Measurements from ENCODE around the gene WAS. TPM values are rescaled to one million over a fixed set of nuclear protein-coding genes. Genes with fewer than 3 reads are reported as not detected.

Gene WAS
- total RNA-seq, 1 experiment from 2014 or later = 0.24 TPM

- H3K4me1 Mint-ChIP-seq = no peaks in the 10 kb centered on the region
- Histone ChIP-seq H3T11ph (ENCODE audit: low read length) (no peak overlapping the region), H2BK12ac (ENCODE audit: insufficient read length, low read depth, low read length) (no peak overlapping the region), H3K18ac (ENCODE audit: insufficient read length, low read depth, low read length) (no peak overlapping the region), H3K23me2 (ENCODE audit: insufficient read length, low read depth, low read length, poor library complexity, severe bottlenecking) (no peaks in the 10 kb centered on the region), H3K4me2 (ENCODE audit: insufficient read depth, insufficient read length, low read length) (no peak overlapping the region), H3K23ac (ENCODE audit: insufficient read length, low read depth, low read length) (no peak overlapping the region), H4K20me1 (ENCODE audit: control insufficient read depth, insufficient read depth, insufficient read length) (no peaks in the 10 kb centered on the region), H3K27ac (ENCODE audit: insufficient read length, low read depth, low read length) (no peak overlapping the region), H2BK5ac (ENCODE audit: insufficient read length, low read length) (no peak overlapping the region), H3K56ac (ENCODE audit: insufficient read length, low read depth, low read length) (no peak overlapping the region), H2BK20ac (ENCODE audit: low read depth, low read length, poor library complexity, severe bottlenecking) (no peak overlapping the region), H3K27me3 (ENCODE audit: insufficient read depth, low read length) (no peaks in the 10 kb centered on the region; the same call in 1 of the 2 replicates), H4K8ac (replicated peaks; ENCODE audit: insufficient read length, low read depth, low read length) (no peak overlapping the region), H2AK5ac (ENCODE audit: insufficient read length, low read length) (no peak overlapping the region), H2BK120ac (ENCODE audit: low read depth, low read length, poor library complexity, severe bottlenecking) (no peak overlapping the region), H3K9me3 (ENCODE audit: control insufficient read depth, low read depth, low read length) (peaks cover 50% of the 10 kb centered on the region), H3K79me2 (ENCODE audit: insufficient read depth, low read length) (no peaks in the 10 kb centered on the region), H3K4ac (ENCODE audit: low read depth, low read length) (no peak overlapping the region), H3K9ac (ENCODE audit: extremely low read depth, insufficient read length, low read length) (no peak overlapping the region), H4K5ac (ENCODE audit: insufficient read length, low read depth, low read length) (no peak overlapping the region), H3K14ac (ENCODE audit: insufficient read depth, low read length) (no peak overlapping the region), H2AFZ (ENCODE audit: low read length) (no peak overlapping the region), H3K79me1 (ENCODE audit: insufficient read depth, low read depth, low read length, poor library complexity, severe bottlenecking) (no peaks in the 10 kb centered on the region), H4K91ac (ENCODE audit: insufficient read length, low read depth, low read length) (no peak overlapping the region), H3K4me1 (ENCODE audit: insufficient read depth, low read length) (no peaks in the 10 kb centered on the region), H2BK15ac (ENCODE audit: low read depth, low read length) (no peak overlapping the region)
- TF ChIP-seq, protein P1, sequence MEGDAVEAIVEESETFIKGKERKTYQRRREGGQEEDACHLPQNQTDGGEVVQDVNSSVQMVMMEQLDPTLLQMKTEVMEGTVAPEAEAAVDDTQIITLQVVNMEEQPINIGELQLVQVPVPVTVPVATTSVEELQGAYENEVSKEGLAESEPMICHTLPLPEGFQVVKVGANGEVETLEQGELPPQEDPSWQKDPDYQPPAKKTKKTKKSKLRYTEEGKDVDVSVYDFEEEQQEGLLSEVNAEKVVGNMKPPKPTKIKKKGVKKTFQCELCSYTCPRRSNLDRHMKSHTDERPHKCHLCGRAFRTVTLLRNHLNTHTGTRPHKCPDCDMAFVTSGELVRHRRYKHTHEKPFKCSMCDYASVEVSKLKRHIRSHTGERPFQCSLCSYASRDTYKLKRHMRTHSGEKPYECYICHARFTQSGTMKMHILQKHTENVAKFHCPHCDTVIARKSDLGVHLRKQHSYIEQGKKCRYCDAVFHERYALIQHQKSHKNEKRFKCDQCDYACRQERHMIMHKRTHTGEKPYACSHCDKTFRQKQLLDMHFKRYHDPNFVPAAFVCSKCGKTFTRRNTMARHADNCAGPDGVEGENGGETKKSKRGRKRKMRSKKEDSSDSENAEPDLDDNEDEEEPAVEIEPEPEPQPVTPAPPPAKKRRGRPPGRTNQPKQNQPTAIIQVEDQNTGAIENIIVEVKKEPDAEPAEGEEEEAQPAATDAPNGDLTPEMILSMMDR (conservative IDR thresholded peaks at IDR 0.05) = no peak
- DNase-seq = no peak
- no peak overlapping the region for H3K4me3 Mint-ChIP-seq
- whole genome bisulfite sequencing (ENCODE audit: extremely low coverage, insufficient read length, low lambda C conversion rate) = no CpG with 5 or more reads among the region's 4 CpGs
- H3K36me3 Mint-ChIP-seq (ENCODE audit: insufficient read depth in 1 of 3, low read depth in 3 of 3) = peaks cover 0 to 4% (median 2%) of the 10 kb centered on the region in 3 experiments; a peak in 4 of 7 replicates
- peaks cover 69 to 70% of the 10 kb centered on the region in 2 experiments for H3K9me3 Mint-ChIP-seq
- no peak overlapping the region for H3K27ac Mint-ChIP-seq
- H3K27me3 Mint-ChIP-seq (ENCODE audit: low read depth) = peaks cover 48% of the 10 kb centered on the region
Measured at GRCh38 chrX:48715876-48716502, 32.4 kb downstream of the WAS start.
